ENCODE results near the gene RAD18.

DNA sequence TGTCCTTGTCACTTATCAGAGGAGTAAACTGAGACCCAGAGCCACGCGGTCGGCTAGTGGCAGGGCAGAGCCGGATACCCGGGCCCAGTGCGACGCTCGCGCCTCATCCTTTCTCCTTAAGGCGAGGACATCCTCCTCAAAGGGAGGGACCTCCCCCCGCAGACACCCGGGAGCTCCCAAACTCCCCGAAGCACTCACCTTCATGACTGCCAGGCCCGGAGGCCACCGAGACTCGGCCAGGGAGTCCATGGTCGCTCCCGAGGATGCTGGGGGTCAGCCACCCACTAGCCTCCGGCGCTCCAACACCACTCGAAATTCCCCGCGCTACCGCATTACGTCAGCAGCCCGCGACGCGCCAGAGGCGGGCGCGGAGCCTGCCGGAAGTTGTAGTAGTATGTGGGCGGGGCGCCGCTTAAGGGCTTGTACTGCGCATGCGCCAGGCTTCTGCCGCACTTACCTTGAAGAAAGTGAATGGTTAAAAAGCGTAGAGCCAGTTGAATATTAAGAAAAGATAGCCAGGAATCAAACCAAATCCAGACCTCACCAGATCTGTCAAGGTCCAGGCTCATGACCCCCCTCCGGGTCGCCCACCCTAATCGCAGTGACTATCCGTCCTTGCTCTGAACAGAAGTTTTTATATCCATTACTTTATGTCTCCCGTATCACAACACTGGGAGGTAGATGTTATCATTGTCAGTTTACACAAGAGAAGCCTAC, at the start of gene RAD18:
- TF ChIP-seq, protein P1, sequence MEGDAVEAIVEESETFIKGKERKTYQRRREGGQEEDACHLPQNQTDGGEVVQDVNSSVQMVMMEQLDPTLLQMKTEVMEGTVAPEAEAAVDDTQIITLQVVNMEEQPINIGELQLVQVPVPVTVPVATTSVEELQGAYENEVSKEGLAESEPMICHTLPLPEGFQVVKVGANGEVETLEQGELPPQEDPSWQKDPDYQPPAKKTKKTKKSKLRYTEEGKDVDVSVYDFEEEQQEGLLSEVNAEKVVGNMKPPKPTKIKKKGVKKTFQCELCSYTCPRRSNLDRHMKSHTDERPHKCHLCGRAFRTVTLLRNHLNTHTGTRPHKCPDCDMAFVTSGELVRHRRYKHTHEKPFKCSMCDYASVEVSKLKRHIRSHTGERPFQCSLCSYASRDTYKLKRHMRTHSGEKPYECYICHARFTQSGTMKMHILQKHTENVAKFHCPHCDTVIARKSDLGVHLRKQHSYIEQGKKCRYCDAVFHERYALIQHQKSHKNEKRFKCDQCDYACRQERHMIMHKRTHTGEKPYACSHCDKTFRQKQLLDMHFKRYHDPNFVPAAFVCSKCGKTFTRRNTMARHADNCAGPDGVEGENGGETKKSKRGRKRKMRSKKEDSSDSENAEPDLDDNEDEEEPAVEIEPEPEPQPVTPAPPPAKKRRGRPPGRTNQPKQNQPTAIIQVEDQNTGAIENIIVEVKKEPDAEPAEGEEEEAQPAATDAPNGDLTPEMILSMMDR (conservative IDR thresholded peaks at IDR 0.05; ENCODE audit: low read length), result no peak
- TF ChIP-seq EZH2phosphoT487 (IDR thresholded peaks at IDR 0.05; ENCODE audit: borderline replicate concordance, low read depth, low read length), result no peak
